Measurements from ENCODE around the gene FAM20C.
"Not testable (repeated sequence)": the region's sequence is repeated elsewhere in the genome, so short reads cannot be mapped to it uniquely, and the experiment has no call there.

FAM20C gene

GRCh38 chr7:289209-289755 is 96.9 kb downstream of the FAM20C start:
- DNase-seq (ENCODE audit: low read depth in 1 of 2, low spot score in 1 of 2) = no peak

GRCh38 chr7:289756-290553 is 97.6 kb downstream of the FAM20C start, which contains the start of gene FOXL3:
Gene FOXL3, plus strand, starts transcription at chr7:290170. Its CDS starts 0 bp downstream, at chr7:290170.
- no peak for DNase-seq (ENCODE audit: low read depth in 1 of 2, low spot score in 1 of 2)

GRCh38 chr7:290554-291372 is 98.4 kb downstream of the FAM20C start:
- DNase-seq (ENCODE audit: low read depth in 1 of 2, low spot score in 1 of 2) = no peak

GRCh38 chr7:291373-292092 is 99.2 kb downstream of the FAM20C start:
- DNase-seq (ENCODE audit: low read depth in 1 of 2, low spot score in 1 of 2) = no peak

GRCh38 chr7:292226-292625 is 99.9 kb downstream of the FAM20C start:
- DNase-seq (ENCODE audit: low read depth in 1 of 2, low spot score in 1 of 2) = no peak

GRCh38 chr7:292826-293225 is 100.5 kb downstream of the FAM20C start:
- no peak for DNase-seq (ENCODE audit: low read depth in 1 of 2, low spot score in 1 of 2)

- no peak for DNase-seq (ENCODE audit: low read depth in 1 of 2, low spot score in 1 of 2)
Measured at GRCh38 chr7:293681-294439, 101.5 kb downstream of the FAM20C start.

- no peak for DNase-seq (ENCODE audit: low read depth in 1 of 2, low spot score in 1 of 2)
Measured at GRCh38 chr7:294440-295154, 102.2 kb downstream of the FAM20C start.

- no peak for DNase-seq (ENCODE audit: low read depth in 1 of 2, low spot score in 1 of 2)
Measured at GRCh38 chr7:295155-296154, 103.1 kb downstream of the FAM20C start.

- DNase-seq (ENCODE audit: low read depth in 1 of 2, low spot score in 1 of 2) = no peak
Measured at GRCh38 chr7:296373-296945, 104.1 kb downstream of the FAM20C start.

GRCh38 chr7:297141-297540 is 104.8 kb downstream of the FAM20C start:
- not testable (repeated sequence) for DNase-seq (ENCODE audit: low read depth in 1 of 2, low spot score in 1 of 2)

- no peak for DNase-seq (ENCODE audit: low read depth in 1 of 2, low spot score in 1 of 2)
Measured at GRCh38 chr7:297611-298374, 105.4 kb downstream of the FAM20C start.

GRCh38 chr7:298375-298702 is 106.0 kb downstream of the FAM20C start:
- no peak for DNase-seq (ENCODE audit: low read depth in 1 of 2, low spot score in 1 of 2)

- no peak for DNase-seq (ENCODE audit: low read depth in 1 of 2, low spot score in 1 of 2)
Measured at GRCh38 chr7:298743-299142, 106.4 kb downstream of the FAM20C start.

GRCh38 chr7:299169-299568 is 106.8 kb downstream of the FAM20C start:
- DNase-seq (ENCODE audit: low read depth in 1 of 2, low spot score in 1 of 2) = no peak

- no peak for DNase-seq (ENCODE audit: low read depth in 1 of 2, low spot score in 1 of 2)
Measured at GRCh38 chr7:299628-300027, 107.3 kb downstream of the FAM20C start.

GRCh38 chr7:300048-300447 is 107.7 kb downstream of the FAM20C start:
- DNase-seq (ENCODE audit: low read depth in 1 of 2, low spot score in 1 of 2) = no peak
